Neural cell (in vitro differentiated cells): ENCODE results near the gene ASPRV1.

Experiments used
- EZH2 ChIP-seq: fragments of 200-600, 300-800 bp; shearing (Covaris generic), sonication (generic); IDR thresholded peaks from 2 replicates; pipeline ENCODE4 v1.6.1; 2014; ENCODE audit warnings: antibody characterized with exemption, low read length, borderline replicate concordance, mild to moderate bottlenecking; ENCODE audit not compliant: insufficient read depth, poor library complexity, severe bottlenecking
- RAD21 ChIP-seq: fragments of 450-650 bp; conservative IDR thresholded peaks from 2 replicates; pipeline ENCODE4 v1.6.1; 2014; ENCODE audit warnings: antibody characterized with exemption, mild to moderate bottlenecking, moderate library complexity
- TF ChIP-seq, protein P1 (sequence below): fragments of 450-650 bp; IDR thresholded peaks from 2 replicates; pipeline ENCODE4 v1.5.1; 2014; ENCODE audit warnings: antibody characterized with exemption, mild to moderate bottlenecking, moderate library complexity; ENCODE audit not compliant: poor library complexity, severe bottlenecking
- TF ChIP-seq, protein P2 (sequence below): IDR thresholded peaks from 2 replicates; pipeline ENCODE4 v1.6.1; 2012; ENCODE audit warnings: borderline replicate concordance

DNA sequence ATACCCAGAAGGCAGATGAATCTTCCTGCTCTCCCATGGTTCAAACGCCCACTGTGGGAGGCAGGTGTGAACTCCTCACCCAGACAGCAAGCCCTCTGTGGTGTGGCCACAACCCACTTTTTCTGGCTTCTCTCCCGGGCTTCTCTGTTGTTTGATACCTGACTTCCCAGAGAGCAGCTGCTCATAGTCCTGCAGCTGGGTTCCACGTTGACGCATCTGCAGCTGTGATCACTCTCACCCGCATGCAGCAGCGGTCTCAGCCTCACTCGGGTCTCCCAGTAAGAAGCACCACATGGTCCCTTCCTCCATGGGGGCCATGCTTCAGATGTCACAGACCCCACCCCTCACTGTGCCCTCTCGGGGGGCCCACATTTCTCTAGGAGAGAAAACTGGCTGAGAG lies 3.5 kb downstream of the ASPRV1 start:
- TF ChIP-seq, protein P1, sequence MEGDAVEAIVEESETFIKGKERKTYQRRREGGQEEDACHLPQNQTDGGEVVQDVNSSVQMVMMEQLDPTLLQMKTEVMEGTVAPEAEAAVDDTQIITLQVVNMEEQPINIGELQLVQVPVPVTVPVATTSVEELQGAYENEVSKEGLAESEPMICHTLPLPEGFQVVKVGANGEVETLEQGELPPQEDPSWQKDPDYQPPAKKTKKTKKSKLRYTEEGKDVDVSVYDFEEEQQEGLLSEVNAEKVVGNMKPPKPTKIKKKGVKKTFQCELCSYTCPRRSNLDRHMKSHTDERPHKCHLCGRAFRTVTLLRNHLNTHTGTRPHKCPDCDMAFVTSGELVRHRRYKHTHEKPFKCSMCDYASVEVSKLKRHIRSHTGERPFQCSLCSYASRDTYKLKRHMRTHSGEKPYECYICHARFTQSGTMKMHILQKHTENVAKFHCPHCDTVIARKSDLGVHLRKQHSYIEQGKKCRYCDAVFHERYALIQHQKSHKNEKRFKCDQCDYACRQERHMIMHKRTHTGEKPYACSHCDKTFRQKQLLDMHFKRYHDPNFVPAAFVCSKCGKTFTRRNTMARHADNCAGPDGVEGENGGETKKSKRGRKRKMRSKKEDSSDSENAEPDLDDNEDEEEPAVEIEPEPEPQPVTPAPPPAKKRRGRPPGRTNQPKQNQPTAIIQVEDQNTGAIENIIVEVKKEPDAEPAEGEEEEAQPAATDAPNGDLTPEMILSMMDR: no peak
- TF ChIP-seq, protein P2, sequence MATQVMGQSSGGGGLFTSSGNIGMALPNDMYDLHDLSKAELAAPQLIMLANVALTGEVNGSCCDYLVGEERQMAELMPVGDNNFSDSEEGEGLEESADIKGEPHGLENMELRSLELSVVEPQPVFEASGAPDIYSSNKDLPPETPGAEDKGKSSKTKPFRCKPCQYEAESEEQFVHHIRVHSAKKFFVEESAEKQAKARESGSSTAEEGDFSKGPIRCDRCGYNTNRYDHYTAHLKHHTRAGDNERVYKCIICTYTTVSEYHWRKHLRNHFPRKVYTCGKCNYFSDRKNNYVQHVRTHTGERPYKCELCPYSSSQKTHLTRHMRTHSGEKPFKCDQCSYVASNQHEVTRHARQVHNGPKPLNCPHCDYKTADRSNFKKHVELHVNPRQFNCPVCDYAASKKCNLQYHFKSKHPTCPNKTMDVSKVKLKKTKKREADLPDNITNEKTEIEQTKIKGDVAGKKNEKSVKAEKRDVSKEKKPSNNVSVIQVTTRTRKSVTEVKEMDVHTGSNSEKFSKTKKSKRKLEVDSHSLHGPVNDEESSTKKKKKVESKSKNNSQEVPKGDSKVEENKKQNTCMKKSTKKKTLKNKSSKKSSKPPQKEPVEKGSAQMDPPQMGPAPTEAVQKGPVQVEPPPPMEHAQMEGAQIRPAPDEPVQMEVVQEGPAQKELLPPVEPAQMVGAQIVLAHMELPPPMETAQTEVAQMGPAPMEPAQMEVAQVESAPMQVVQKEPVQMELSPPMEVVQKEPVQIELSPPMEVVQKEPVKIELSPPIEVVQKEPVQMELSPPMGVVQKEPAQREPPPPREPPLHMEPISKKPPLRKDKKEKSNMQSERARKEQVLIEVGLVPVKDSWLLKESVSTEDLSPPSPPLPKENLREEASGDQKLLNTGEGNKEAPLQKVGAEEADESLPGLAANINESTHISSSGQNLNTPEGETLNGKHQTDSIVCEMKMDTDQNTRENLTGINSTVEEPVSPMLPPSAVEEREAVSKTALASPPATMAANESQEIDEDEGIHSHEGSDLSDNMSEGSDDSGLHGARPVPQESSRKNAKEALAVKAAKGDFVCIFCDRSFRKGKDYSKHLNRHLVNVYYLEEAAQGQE: no peak
- TF ChIP-seq EZH2: no peak
- TF ChIP-seq RAD21: no peak
